Smooth muscle cell of the brain vasculature (primary cell): Measurements from ENCODE around the gene TMEM273.

Experiments used
- DNase-seq: peaks from one replicate; pipeline ENCODE4 v3.0.0-alpha.2; 2012; ENCODE audit warnings: low read depth, low spot score

Gene TMEM273

DNA sequence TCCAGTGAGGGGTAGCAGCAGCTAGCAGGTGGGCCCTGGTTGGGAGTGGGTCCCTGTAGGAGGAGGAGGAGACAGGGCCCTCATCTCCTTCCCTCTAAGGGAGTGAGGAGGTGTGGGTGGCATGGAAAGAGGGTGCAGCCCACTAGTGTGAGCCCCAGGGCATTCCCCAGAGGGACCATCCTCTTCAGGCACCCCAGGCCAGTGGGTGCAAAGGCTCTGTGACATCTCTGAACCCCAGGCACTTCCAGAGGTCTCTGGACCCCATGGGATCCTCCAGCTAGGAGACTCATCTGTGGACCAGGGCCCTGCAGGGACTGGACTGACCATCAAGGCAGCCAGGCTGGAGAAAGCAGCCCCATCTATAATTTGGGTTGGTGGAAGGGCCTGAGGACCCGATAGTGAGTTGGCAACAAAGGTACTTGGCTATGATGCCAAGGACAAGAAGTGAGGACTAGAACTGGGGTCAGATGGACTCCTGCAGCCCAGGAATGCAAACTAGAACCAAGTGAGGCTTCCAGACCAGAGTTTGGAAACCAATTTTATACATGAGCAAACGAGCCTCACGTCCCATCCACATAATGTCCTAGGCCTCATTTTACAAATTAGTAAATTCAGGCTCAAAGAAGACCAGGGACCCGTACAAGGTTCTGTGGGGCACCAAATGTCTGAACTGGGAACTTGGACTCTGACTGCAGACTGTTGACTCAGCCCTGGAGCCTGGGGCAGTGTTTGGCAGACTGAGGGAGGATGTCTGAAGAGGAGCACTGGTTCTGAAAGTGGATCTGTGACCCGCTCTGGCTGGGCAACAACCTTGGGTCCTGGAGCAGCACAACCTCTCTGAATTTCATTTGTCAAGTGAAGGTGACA lies 71.4 kb downstream of the TMEM273 start:
- DNase-seq: no peak

DNA sequence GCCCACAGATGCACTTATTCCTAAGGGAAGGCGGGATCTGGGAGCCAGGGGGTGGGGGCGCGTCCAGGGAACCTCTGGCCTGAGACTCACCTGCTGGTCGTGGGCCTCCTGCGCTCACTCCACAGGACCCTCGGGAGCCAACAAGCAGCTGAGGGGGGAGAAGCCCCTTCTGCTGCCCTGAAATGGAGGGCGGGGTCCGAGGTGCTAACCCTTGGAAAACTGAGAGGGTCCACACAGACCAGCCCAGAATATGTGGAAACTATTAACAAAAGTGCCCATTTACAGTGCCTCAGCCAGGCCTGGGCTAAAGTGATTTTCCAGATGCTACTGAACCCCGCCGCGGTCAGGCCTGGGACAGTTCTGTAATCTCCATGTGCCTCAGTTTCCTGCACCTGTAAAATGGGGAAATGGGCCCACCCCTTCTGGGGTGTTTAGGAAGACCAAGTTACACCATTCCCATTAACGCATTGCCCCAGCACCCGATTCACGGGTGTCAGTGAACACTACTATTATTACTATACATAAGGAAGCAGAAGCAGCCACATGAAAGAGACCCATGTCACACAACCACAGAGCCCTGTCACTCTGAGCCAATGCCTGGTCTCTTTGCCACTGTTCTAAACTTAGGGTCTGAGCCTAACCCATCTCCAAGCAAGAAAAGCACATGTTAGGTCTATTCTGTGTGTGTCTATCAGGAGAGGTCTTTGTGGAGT lies 72.2 kb downstream of the TMEM273 start:
- no peak for DNase-seq

DNA sequence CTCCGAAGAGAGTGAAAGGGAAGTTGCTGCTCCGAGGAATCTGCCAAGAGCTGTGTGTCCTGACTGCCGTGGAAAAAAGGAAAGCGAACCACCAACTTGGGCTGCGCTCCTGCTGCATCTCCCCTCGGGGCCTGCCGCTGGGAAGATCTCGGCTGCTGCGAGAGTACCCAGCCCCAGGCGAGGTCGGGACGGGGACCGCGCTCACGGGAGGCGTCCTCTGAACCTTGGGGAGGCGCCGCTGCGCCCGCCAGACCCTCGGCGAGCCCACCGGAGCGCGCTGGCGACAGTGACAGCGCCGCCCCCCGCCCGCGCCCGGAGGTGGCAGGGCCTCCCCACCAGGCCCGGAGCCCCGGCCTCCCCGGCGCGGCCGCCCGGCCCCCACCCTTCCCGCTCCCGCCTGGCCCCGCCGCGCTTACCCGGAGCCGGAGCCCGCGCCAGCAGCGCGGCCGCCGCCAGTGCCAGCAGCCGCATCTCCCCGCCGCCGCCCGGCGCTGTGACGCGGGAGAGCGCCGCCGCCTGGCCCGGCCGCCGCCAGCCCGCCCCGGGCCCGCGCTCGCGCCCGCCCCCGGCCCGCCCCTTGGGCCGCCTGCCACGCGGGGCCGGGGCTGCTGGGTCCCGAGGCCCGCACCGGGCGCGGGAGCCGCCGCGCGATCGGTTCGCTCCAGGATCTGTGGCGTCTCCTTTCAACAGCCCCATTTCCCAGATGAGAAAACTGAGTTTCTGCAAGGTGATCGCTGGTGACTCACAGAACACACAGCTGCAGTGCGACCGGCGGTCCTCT lies 73.0 kb downstream of the TMEM273 start, which contains the start of gene VSTM4:
TSS of gene VSTM4 (minus strand) at position 508 of the 781 bp plus-strand sequence. CDS start at position 471, 37 bp downstream.
- DNase-seq: no peak

DNA sequence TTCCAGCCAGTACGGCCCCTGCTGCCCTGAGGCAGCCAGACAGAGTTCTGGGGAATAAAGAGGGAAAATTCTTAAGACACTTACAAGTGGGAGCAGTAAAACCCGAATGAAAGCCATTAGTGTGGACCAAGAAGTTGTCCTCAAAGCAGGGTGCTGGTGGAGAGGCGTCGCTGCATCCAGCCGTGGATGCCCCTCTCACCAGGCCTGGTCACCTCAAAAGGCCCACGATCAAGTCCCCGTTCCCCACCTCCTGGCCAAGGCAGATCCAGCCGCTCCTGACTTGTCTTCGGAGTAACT lies 73.5 kb downstream of the TMEM273 start:
- no peak for DNase-seq

DNA sequence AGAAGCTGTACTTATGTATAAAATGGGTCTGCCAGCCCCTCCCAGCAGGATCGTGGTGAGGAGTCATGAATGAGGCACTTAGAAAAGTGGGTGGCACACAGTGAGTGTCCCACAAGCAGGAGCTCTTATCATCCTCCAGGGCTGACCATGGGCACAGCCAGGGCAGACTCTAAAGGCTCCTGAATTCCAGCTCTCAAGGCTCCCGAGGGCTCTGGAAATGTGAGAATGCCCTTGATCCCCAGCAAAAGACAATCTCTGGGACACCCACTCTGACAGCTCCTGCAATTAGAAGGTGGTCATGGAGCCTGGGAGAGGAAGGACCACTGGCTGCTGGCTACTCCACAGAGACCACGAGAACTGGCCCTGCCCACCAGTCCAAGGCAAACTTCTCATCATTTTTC lies 74.5 kb downstream of the TMEM273 start:
- DNase-seq: no peak

DNA sequence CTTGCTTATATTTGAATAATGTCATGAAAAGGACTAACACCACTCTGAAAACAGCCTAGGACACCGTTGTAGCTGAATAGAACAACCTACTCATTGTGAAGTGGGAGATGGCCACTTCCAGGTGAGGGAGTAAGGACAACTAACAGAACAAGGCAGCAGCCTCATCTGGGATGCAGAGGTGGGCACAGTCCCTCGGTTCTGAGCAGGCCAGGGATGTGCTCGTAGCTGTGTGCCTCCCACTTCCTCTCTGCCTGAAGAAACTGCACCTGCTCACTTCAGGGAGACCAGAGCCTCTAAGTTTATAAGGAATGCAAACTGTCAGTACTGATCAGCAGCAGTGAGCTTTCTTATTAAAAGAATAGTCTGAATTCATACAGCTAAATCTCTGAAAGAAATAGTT lies 75.3 kb downstream of the TMEM273 start:
- DNase-seq: no peak

DNA sequence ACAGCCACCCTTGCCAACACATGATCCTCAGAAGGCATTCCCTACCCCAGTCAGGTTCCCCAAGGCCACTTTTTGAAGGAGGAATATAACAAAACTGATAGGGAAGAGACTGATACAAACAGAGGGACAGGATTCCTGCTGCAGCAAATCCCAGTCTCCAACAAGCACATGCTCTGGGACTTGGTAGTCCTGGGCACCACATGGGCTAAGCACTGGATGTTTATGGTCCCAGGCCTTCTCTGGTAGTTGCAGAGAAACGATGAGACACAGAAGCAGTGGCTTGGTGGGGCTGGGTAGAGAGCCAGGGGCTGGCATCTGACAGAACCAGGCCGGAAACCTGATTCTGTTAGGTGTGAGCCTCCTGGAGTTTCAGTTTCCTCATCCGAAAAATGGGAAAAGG lies 76.1 kb downstream of the TMEM273 start:
- no peak for DNase-seq

DNA sequence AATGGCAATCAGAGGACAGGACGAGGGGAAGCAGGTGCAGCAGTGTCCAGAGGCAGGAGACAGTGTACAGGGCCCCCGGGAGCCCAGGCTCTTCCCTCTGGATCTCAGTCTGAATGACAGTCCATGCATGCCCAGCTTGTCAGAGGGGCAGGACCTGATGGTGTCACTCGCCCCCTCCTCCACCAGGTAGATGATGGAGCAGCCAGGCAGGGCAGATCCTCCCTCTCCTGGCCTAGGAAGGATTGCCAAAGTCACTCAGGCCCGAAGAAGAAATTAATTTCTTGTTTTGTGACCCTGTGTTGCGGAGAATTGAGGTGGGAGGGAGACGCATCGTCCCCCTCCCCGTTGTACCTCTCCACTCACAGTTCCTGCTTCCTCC lies 76.9 kb downstream of the TMEM273 start:
- no peak for DNase-seq

DNA sequence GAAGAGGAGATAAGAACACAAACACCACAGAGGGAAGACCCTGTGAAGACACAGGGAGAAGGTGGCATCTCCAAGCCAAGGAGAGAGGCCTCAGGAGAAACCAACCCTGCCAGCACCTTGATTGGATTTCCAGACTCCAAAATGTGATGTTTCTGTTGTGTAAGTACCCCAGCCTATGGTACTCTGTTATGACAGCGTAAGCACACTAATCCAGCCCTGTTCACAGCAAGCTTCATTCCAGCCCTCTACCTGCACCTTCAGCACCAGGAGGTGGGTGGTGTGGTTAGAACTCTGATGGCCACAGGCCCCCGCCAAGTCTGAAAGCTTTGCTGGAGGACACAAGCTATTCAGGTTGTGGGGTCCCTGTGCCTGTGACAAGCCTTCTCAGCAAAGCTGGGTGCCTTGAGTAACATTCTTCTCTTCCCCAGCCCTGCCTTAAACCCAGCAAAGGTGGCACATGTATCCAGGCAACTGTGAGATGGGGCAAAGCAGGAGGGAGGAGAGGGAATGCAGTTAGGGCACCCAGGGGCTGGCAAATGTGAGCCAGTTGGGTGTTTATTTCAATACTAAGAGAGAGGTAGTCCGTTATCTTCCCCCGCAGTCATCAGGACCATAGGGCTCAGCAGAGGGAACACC lies 77.4 kb downstream of the TMEM273 start:
- no peak for DNase-seq

DNA sequence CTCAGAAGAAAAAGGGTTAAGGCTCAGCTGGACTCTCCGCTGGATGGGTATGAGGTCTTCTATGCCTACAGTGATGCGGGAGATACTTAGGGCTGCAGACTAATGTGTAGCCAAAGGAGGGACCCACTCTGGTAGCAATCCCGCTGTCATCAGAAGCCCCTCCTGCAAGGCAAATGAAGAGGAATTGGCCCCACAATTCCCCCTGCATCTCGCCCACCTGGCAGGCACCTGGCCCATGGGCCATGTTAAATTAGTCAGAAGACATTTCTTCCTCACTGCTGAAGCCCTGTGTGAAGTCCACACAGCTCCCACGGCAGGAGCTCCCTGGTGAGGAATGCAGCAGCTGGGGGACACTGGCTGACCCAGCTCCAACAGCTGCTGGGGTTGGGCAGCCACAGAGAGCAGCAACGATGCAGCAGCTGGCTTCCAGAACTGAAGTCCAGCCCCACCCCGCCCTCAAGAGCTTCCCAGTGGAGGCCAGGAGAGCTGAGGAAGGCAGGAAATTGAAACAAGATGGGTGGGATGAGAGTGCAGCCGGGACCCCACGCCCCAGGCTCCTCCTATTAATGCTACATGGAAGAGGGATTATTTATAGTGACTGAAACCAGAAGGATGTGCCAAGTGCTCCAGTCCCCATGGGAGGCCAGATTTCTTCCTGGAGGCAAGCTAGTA lies 78.4 kb downstream of the TMEM273 start:
- peak; percentile 71 for DNase-seq

DNA sequence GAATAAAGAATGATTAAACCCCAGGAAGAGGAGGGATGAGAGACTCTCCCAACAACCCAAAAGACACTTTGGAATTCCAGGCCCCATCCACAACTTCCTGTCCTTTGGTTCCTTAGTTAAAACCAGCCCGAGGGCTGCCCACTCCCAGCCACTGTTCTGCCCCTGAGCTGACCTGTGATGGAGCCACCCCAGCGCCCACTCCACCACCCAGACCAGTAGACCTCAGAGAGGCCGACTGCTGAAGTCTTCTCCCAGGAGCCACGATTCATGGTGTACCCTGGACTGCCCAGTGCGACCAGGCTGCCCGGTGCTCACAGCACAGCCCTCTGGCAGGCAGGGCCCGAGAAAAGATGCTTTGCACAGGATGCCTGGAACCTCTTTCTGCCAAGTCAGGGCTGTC lies 79.5 kb downstream of the TMEM273 start:
- DNase-seq: no peak

DNA sequence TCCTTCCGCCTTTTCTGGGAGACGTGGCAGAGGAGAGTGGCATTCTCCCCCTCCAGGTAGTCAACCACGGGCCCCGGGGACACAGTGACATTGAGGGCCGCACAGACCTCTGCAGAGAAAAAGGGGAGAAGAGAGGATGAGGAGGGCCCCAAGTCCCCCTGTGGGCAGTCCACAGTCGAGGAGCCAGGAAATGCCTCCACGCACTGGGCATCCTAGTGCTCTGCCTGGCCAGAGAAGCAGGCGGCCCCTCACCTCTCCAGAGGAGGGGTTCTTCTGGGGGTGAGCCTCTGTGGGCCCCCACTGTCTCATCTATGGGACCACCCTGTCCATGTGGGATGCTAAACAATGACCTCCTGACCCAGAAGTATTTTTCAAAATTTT lies 80.3 kb downstream of the TMEM273 start:
- DNase-seq: no peak

DNA sequence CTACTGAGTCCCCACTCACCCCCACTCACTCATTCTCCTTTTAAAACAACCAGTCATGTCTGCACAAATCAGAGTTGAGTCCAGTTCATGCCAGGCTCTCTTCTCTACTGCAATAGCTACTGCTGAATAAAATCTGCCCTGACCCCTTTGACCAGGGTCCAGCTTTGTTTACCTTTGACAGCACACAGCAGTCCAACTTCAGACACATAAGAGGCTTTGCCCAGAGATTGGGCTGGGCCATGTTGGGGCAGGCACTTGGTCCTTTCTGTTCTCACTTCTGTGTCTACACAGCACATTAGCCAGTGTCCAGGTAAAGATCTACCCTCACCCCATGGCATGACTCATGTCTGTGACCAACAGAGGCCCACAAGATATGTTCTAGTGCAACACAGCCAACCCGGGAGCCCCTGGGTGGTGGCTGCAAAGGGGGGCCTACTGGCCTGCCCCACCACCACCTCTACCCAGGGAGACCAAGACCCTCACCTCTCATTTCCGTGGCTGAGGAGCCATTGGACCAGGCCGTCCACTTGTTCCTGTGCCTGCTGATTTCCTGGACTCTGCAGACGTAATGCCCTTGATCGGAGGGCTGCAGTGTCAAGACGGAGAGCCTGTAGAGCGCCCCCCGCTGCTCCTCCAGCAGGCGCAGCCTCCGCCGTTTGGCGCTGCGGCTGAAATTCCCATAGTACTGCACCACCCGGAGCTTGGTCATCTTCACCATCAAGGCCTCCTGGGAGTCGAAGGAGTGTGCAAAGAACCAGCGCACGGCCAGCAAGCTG lies 80.9 kb downstream of the TMEM273 start:
- DNase-seq: no peak

DNA sequence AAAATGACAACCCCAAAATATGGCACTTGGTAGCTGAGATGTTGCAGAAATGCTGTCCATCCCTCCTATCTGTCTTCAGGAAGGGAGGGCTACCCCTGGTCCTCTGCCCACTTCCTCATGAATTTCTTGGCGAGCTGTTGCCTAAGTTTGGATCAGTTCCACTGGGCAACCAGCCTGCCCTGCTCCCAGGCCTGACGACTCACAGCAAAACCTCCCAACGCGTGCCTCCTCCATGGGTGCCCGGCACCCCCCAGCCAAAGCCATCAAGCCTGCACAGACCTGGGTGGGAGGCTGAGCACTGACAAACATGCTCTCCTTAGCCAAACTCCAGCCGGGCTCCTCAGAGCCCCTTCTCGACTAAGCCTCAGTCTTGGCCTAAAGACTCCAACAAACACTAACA lies 81.7 kb downstream of the TMEM273 start:
- no peak for DNase-seq

DNA sequence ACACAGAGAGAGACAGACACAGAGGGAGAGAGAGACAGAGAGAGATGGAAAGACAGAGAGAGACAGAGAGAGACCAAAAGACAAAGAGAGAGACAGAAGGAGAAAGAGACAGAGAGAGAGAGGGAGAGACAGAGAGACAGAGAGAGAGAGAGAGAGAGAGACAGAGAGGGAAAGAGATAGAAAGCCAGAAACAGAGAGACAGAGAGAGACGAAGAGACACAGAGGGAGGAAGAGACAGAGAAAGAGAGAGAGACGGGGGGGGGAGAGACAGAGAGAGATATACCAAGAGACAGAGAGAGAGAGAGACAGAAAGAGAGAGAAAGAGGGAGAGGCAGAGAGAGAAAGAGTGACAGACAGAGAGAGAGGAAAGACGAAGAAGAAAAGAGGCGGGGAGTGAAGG lies 83.1 kb downstream of the TMEM273 start:
- DNase-seq: no peak
